ENCODE measurements around the gene SLC22A2.

- TF ChIP-seq EZH2 (IDR thresholded peaks at IDR 0.05; ENCODE audit: borderline replicate concordance, low read depth, low read length, severe bottlenecking) (no peak), CTCF (IDR thresholded peaks at IDR 0.05; ENCODE audit: borderline replicate concordance, extremely low read depth, low read length, poor library complexity, severe bottlenecking) (no peak)
Observed at GRCh38 chr6:160203076-160203475, 55.5 kb downstream of the SLC22A2 start.

Data from DND-41 (cell line).